Stimulated activated CD4-positive, alpha-beta T cell treated with anti-CD3 and anti-CD28 coated beads, TNF-alpha, amount 100 ng/mL, for 1 hour (primary cell): ENCODE measurements around the gene ESPL1.

Experiments
- DNase-seq, 3 donors: peaks; one replicate each; pipeline ENCODE4 v3.0.0-alpha.2; 2020; ENCODE audit warnings: low read depth in 3 of 3, low spot score in 1 of 3

Gene ESPL1

GRCh38 chr12:53230108-53230845, 37.8 kb upstream of the ESPL1 start:
- no peak for DNase-seq

- DNase-seq: no peak
Measured at GRCh38 chr12:53231671-53231920, 36.5 kb upstream of the ESPL1 start.

GRCh38 chr12:53231921-53232645, 36.0 kb upstream of the ESPL1 start, which contains the start of gene RARG:
Gene RARG (minus strand): TSS chr12:53232209. CDS start chr12:53227545, 4,664 bp downstream.
- peak in 2 of 3 donors; percentile 51 to 57 for DNase-seq

GRCh38 chr12:53232646-53233461, 35.2 kb upstream of the ESPL1 start:
- DNase-seq: no peak

GRCh38 chr12:53233671-53234121, 34.4 kb upstream of the ESPL1 start:
- DNase-seq: no peak

- DNase-seq: no peak
Measured at GRCh38 chr12:53234271-53234914, 33.7 kb upstream of the ESPL1 start.

- DNase-seq: no peak
Measured at GRCh38 chr12:53235164-53235563, 32.9 kb upstream of the ESPL1 start.

- no peak for DNase-seq
Measured at GRCh38 chr12:53235742-53236442, 32.2 kb upstream of the ESPL1 start.

- DNase-seq: peak in 1 of 3 donors; percentile 57
Measured at GRCh38 chr12:53236443-53237111, 31.5 kb upstream of the ESPL1 start.

- DNase-seq: no peak
Measured at GRCh38 chr12:53239643-53240258, 28.3 kb upstream of the ESPL1 start.

- DNase-seq: no peak
Measured at GRCh38 chr12:53241623-53242412, 26.3 kb upstream of the ESPL1 start.

- no peak for DNase-seq
Measured at GRCh38 chr12:53244337-53244736, 23.8 kb upstream of the ESPL1 start.

GRCh38 chr12:53245286-53245685, 22.8 kb upstream of the ESPL1 start:
- DNase-seq: no peak

- peak; percentile 29 to 50 (median 37) for DNase-seq
Measured at GRCh38 chr12:53251477-53252348, 16.4 kb upstream of the ESPL1 start.

- no peak for DNase-seq
Measured at GRCh38 chr12:53252349-53252916, 15.7 kb upstream of the ESPL1 start.

- no peak for DNase-seq
Measured at GRCh38 chr12:53253298-53253697, 14.8 kb upstream of the ESPL1 start.

GRCh38 chr12:53254816-53255545, 13.1 kb upstream of the ESPL1 start:
- no peak for DNase-seq
